ENCODE results near the gene BUD13. TPM values are rescaled to one million over a fixed set of nuclear protein-coding genes. Genes with fewer than 3 reads are reported as not detected.

The BUD13 gene
- polyA plus RNA-seq, 1 donor, result 21.3 TPM

DNA sequence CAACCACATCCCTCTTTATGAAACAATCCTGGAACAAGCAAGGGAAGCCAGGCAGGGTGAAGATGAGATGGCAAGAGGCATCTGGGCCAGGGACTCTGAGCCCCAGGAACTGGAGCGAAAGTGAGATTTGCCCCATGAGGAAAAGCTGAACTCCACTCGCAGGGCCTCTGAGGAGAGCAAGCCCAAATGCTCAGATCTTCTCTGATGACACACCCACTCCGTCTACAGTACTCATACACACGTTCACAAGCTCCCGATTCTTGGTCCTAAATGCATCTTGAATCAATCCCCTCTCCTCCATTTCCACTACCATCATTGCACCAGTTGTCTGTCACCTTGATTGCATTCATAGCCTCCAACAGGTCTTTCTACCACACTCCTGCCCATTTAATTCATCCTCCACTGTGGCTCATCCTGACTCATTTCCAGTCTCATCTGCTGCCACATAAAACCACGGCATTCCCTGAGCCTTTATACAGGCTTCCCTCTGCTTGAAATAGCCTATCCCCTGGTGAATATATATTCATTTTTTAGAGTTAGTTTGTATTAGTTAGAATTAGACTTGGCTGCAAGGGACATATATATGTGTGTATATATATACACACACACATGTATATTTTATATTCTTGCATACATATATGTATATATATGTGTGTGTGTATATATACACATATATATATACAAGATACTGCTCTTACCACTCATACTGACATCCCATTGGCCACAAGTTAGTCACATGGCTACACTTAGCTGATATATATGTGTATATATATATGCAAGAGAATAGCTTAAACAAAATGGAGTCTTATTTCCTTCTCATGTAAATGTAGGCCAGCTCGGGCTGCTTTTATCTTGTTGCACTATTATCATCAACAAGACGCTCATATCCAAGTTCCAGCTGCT lies 20.3 kb upstream of the BUD13 start:
- Histone ChIP-seq H3K27me3 (ENCODE audit: control insufficient read depth, insufficient read depth, low read length) (no peaks in the 10 kb centered on the region), H3K4me1 (ENCODE audit: control insufficient read depth, insufficient read depth, low read length) (peaks cover 31% of the 10 kb centered on the region), H3K27ac (ENCODE audit: low read length) (no peak overlapping the region), H3K36me3 (ENCODE audit: control insufficient read depth, insufficient read depth, low read length) (no peaks in the 10 kb centered on the region), H3K4me3 (ENCODE audit: low read length) (no peak overlapping the region), H3K9me3 (ENCODE audit: control insufficient read depth, low read depth, low read length) (no peaks in the 10 kb centered on the region)
- DNase-seq, result no peak
- WGBS (ENCODE audit: insufficient coverage, low lambda C conversion rate), result no CpG with 5 or more reads among the region's 8 CpGs

DNA sequence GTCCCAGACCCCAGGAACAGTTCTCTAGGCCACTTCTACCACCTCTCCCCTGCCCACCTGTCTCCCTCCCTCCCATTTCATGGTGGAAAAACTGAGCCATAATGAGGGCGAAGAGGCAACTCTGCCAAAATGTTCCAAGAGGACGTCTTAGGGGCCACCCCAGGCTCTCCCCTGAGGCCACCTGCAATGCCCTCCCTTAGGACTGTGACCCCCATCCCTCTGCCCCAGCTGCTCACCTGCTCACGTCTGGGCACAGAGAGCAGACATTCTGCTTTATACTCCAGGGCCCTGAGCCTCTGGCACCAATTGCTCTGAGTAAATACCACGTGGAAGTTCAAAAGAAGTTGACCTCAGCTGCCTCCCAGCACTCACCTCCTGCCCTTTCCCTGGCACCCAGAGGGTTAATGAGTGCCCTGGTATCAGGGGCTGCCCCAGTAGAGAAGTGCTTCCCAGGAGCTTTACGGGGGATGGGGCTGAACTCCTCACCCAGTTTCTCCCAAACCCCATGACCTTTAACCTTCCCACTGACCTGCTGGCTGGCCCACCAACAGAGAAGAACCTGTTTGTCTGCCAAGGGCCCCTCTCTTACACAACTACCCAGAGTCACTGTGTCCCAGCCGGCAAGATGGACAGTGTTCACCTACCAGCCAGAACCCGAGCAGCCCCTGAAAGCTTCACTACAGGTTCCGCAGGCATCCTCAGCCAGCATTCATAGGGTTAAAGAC lies 19.5 kb upstream of the BUD13 start:
- Histone ChIP-seq H3K27ac (ENCODE audit: low read length) (no peak overlapping the region), H3K36me3 (ENCODE audit: control insufficient read depth, insufficient read depth, low read length) (no peaks in the 10 kb centered on the region), H3K27me3 (ENCODE audit: control insufficient read depth, insufficient read depth, low read length) (no peaks in the 10 kb centered on the region), H3K9me3 (ENCODE audit: control insufficient read depth, low read depth, low read length) (no peaks in the 10 kb centered on the region), H3K4me3 (ENCODE audit: low read length) (no peak overlapping the region), H3K4me1 (ENCODE audit: control insufficient read depth, insufficient read depth, low read length) (peaks cover 31% of the 10 kb centered on the region)
- no peak for DNase-seq
- WGBS (ENCODE audit: insufficient coverage, low lambda C conversion rate), result no CpG with 5 or more reads among the region's 8 CpGs

DNA sequence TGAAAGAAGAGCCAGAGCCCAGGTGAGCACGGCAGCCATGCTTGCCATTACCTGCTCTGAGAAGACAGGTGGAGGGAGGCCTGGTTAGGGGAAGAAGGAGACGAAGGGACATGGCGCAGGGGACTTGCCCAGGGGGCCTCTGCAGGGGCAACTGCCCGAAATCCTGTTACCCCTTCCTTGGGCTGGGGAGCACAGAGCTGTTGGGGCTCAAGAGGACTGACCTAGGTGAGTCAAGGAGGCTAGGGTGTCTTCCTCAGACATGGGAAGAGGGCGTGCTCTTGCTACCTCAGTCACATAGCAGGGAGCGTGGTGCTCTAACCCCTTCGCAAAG lies 19.0 kb upstream of the BUD13 start, which contains the start of gene APOA5:
Gene APOA5 (minus strand): TSS at position 67 of the 331 bp plus-strand sequence. CDS start 19 bp downstream, at position 48.
- no peak for DNase-seq
- peaks cover 32% of the 10 kb centered on the region for H3K4me1 ChIP-seq (ENCODE audit: control insufficient read depth, insufficient read depth, low read length)
- no peak within 1 kb of the TSS for H3K4me3 ChIP-seq (ENCODE audit: low read length)
- H3K27me3 ChIP-seq (ENCODE audit: control insufficient read depth, insufficient read depth, low read length), result no peaks in the 10 kb centered on the region
- WGBS (ENCODE audit: insufficient coverage, low lambda C conversion rate), result no CpG with 5 or more reads among the region's 7 CpGs
- H3K27ac ChIP-seq (ENCODE audit: low read length), result no peak within 1 kb of the TSS
- H3K9me3 ChIP-seq (ENCODE audit: control insufficient read depth, low read depth, low read length), result no peaks in the 10 kb centered on the region
- no peaks in the 10 kb centered on the region for H3K36me3 ChIP-seq (ENCODE audit: control insufficient read depth, insufficient read depth, low read length)

DNA sequence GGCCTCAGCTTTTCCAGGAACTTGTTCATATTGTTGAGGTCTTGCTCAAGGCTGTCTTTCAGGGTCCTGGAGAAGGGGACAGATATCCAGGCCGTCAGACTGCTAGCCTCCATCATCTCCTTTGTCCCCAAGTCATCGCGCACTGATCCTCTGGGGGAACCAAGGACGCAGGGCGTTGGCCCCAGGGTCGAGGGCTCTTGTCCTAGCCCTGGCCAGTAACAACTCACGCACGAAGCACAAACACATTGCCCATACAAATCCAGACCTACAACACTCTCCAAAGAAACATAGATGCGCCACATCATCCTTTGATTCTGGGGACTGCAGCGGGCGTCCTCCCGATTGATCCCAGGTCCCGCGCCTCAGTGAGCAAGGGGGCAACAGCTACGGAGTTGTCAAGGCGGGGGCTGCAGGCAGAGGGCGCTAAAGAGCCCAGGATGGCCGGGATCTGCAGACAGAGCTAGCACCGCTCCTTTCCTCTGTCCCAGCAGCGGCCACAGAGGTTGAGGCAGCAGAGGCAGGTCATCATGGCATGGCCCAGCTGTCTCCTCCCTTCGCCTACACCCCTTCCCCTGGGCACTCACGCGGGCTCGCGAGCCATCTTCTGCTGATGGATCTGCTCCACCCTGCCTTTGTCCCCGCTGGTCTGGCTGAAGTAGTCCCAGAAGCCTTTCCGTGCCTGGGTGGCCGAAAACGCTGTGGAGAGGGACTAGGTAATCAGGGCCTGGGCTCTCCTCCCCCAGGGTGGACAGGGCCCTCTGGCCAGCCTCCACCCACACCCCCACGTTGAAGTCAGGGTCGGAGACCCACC lies 18.4 kb upstream of the BUD13 start:
- H3K9me3 ChIP-seq (ENCODE audit: control insufficient read depth, low read depth, low read length), result no peaks in the 10 kb centered on the region
- peak; percentile 55 to 65 for DNase-seq
- no peak overlapping the region for H3K4me3 ChIP-seq (ENCODE audit: low read length)
- H3K27me3 ChIP-seq (ENCODE audit: control insufficient read depth, insufficient read depth, low read length), result no peaks in the 10 kb centered on the region
- H3K27ac ChIP-seq (ENCODE audit: low read length), result no peak overlapping the region
- 0% methylated on average over 1 of the region's 31 CpGs for WGBS (ENCODE audit: insufficient coverage, low lambda C conversion rate)
- peaks cover 2% of the 10 kb centered on the region for H3K36me3 ChIP-seq (ENCODE audit: control insufficient read depth, insufficient read depth, low read length)
- H3K4me1 ChIP-seq (ENCODE audit: control insufficient read depth, insufficient read depth, low read length), result peaks cover 34% of the 10 kb centered on the region

DNA sequence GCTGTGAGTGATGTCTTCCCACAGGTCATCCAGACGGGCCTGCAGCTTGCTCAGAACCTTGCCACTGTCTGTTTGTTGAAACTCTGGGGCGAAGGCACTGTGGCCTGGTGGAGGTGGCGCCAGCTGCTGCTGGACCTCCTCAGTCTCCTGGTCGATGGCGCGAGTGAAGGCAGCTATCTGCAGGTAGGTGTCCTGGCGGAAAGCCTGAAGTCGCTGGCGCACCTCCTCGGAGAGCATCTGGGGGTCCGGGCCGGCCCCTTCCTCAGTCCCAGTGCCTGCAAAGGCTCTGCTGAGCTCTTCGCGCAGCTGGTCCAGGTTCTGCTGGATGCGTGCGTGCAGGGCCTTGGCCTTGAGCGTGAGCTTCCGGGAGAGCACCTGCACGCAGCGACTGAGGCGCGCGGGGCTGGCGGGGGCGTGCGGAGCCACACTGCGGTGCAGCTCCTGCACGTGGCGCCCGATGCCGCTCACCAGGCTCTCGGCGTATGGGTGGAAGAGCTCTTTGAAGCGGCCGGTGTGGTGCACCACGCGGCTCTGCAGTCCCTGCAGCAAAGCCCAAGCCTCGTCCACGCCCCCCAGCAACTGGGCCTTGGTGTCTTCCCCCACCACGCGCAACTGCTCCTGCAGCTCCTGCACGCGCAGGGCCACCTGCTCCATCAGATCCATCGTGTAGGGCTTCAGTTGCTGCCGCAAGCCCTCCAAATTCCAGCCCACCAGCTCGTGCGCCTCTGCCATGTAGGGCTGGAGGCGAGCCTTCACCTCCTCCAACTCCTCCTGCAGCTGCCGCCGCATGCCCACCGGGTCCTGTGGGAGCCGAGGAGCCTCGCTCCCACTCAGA lies 17.6 kb upstream of the BUD13 start:
- no CpG with 5 or more reads among the region's 53 CpGs for WGBS (ENCODE audit: insufficient coverage, low lambda C conversion rate)
- Histone ChIP-seq H3K4me1 (ENCODE audit: control insufficient read depth, insufficient read depth, low read length) (peaks cover 34% of the 10 kb centered on the region), H3K9me3 (ENCODE audit: control insufficient read depth, low read depth, low read length) (no peaks in the 10 kb centered on the region), H3K36me3 (ENCODE audit: control insufficient read depth, insufficient read depth, low read length) (peaks cover 10% of the 10 kb centered on the region), H3K27ac (ENCODE audit: low read length) (no peak overlapping the region), H3K27me3 (ENCODE audit: control insufficient read depth, insufficient read depth, low read length) (no peaks in the 10 kb centered on the region), H3K4me3 (ENCODE audit: low read length) (no peak overlapping the region)
- no peak for DNase-seq

DNA sequence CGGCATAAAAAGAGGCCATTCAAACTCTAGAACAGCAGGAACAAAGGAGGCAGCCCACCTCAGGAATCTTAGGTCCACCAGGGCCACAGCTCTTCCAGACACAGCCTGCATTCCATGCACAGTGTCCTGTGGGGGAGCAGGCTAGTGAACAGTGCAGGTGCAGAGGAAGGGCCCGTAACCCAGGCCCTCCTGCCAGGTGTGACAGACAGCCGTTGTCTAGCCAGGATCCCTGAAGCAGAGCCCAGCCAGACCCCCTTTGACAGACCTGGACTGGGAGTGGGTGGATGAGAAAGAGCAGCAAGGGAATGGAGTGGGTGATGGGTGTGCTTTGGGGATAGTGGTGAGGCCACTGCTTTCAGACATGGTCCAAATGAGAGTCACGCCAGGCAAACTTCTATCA lies 16.2 kb upstream of the BUD13 start:
- Histone ChIP-seq H3K36me3 (ENCODE audit: control insufficient read depth, insufficient read depth, low read length) (peaks cover 24% of the 10 kb centered on the region), H3K27me3 (ENCODE audit: control insufficient read depth, insufficient read depth, low read length) (no peaks in the 10 kb centered on the region), H3K9me3 (ENCODE audit: control insufficient read depth, low read depth, low read length) (no peaks in the 10 kb centered on the region), H3K27ac (ENCODE audit: low read length) (no peak overlapping the region), H3K4me1 (ENCODE audit: control insufficient read depth, insufficient read depth, low read length) (peaks cover 34% of the 10 kb centered on the region), H3K4me3 (ENCODE audit: low read length) (peak overlapping the region; percentile 88)
- no CpG with 5 or more reads among the region's 4 CpGs for WGBS (ENCODE audit: insufficient coverage, low lambda C conversion rate)
- DNase-seq, result no peak

DNA sequence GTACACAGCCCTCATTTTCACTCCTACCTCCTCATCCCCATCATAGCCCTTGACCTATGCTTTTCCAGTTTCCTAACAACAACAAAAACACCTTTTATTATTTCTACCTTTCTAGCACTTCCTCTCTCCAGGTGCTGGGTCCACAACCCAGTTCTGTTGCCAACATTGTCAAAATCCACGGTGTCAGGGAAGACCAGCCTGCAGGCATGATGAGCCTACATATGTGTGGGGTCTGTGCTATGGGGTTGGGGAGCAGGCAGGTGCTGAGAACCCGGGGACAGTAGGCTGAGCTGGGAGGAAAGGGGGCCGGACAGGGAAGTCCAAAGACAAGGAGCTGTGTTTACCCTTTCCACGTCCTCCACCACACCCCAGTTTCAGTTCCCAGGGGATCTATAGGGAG lies 15.7 kb upstream of the BUD13 start:
- no CpG with 5 or more reads among the region's 4 CpGs for WGBS (ENCODE audit: insufficient coverage, low lambda C conversion rate)
- Histone ChIP-seq H3K4me3 (ENCODE audit: low read length) (peak overlapping the region; percentile 88), H3K36me3 (ENCODE audit: control insufficient read depth, insufficient read depth, low read length) (peaks cover 28% of the 10 kb centered on the region), H3K4me1 (ENCODE audit: control insufficient read depth, insufficient read depth, low read length) (peaks cover 34% of the 10 kb centered on the region), H3K27me3 (ENCODE audit: control insufficient read depth, insufficient read depth, low read length) (no peaks in the 10 kb centered on the region), H3K9me3 (ENCODE audit: control insufficient read depth, low read depth, low read length) (no peaks in the 10 kb centered on the region), H3K27ac (ENCODE audit: low read length) (peak overlapping the region; percentile 94)
- peak in 1 of 2 donors; percentile 44 for DNase-seq

DNA sequence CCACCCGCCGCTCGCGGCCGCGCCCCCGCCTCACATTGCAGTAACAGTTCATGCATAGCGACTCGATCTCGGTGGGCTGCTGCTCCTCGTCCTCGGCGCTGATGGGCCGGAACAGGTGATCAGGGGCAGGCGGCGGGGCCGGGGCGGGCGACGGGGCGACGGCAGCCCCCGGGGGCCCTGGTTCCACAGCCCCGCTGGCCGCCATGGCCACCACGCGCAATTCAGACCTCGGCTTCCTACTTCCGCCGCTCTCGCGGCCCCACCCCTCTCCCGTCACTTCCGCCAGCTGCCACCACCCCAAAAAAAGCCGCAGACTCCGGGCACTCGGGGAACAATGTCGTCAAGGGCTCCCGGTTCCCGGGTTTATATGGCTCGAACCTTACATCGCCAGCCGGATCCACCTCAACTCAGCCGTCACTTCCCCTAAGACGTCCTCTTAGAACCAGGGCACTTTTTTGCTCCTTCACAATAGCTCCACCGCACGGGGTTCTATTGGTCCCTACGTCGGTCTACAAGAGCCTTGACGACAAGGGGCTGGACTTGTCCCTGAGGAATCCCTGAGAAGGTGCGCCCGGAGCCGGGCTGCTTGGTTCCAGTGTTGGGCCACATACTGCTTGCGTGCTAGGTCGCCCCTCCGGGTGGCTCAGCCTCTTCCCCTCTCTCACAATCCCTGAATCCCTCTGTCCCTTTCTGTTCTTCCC lies 15.1 kb upstream of the BUD13 start, which contains the start of gene ZPR1:
Gene ZPR1 (minus strand): TSS at position 238 of the 701 bp plus-strand sequence. CDS start 33 bp downstream, at position 205.
- peak; percentile 79 to 91 for DNase-seq
- Histone ChIP-seq H3K27ac (ENCODE audit: low read length) (peak within 1 kb of the TSS; percentile 94), H3K9me3 (ENCODE audit: control insufficient read depth, low read depth, low read length) (no peaks in the 10 kb centered on the region), H3K27me3 (ENCODE audit: control insufficient read depth, insufficient read depth, low read length) (no peaks in the 10 kb centered on the region), H3K4me3 (ENCODE audit: low read length) (peak within 1 kb of the TSS; percentile 88), H3K36me3 (ENCODE audit: control insufficient read depth, insufficient read depth, low read length) (peaks cover 34% of the 10 kb centered on the region), H3K4me1 (ENCODE audit: control insufficient read depth, insufficient read depth, low read length) (peaks cover 34% of the 10 kb centered on the region)
- 10% methylated on average over 2 of the region's 56 CpGs for WGBS (ENCODE audit: insufficient coverage, low lambda C conversion rate)

DNA sequence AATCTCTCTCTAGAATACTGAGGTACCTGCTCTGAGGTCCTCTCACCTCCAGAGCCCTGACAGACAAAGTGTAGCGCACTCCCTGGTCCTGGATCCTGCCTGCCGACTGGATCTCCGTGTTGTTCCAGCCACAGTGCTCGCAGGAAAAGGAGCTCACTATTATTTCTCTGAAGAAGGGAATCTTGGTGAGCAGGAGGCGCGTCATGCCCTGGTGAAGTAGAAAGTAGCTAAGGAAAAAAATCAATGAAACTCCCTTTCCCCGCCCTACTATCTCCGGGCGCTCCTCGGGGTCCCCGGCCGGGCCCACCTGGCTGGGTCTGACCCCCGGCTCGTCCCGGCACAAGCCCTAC lies 14.6 kb upstream of the BUD13 start:
- WGBS (ENCODE audit: insufficient coverage, low lambda C conversion rate), result no CpG with 5 or more reads among the region's 15 CpGs
- DNase-seq, result no peak
- Histone ChIP-seq H3K9me3 (ENCODE audit: control insufficient read depth, low read depth, low read length) (no peaks in the 10 kb centered on the region), H3K4me1 (ENCODE audit: control insufficient read depth, insufficient read depth, low read length) (peaks cover 30% of the 10 kb centered on the region), H3K27ac (ENCODE audit: low read length) (peak overlapping the region; percentile 10), H3K36me3 (ENCODE audit: control insufficient read depth, insufficient read depth, low read length) (peaks cover 40% of the 10 kb centered on the region), H3K27me3 (ENCODE audit: control insufficient read depth, insufficient read depth, low read length) (no peaks in the 10 kb centered on the region), H3K4me3 (ENCODE audit: low read length) (peak overlapping the region; percentile 88)

Data from large intestine (tissue), 3 donors.